Ovary (tissue), 3 donors: Measurements from ENCODE around the gene ZFP92.

Experiments
- EP300 ChIP-seq: sonication (generic); formaldehyde crosslinking; IDR thresholded peaks from one replicate; pipeline ENCODE4 v1.6.1; 2017; ENCODE audit warnings: antibody characterized with exemption
- POLR2A ChIP-seq: fragments of 450-650 bp; IDR thresholded peaks from one replicate; pipeline ENCODE4 v1.6.1; 2017; ENCODE audit warnings: antibody characterized with exemption, mild to moderate bottlenecking, moderate library complexity
- TF ChIP-seq, protein P1 (sequence below), 3 donors: fragments of 450-650 bp in 2 of 3; fragments of 200-600 bp in 1 of 3; IDR thresholded peaks; one replicate each; pipeline versions ENCODE4 v1.5.1 to v1.8.0; 2016 to 2022; ENCODE audit warnings: antibody characterized with exemption in 3 of 3, mild to moderate bottlenecking in 1 of 3
- donor health status: DM: no; HTN: no; CAD: no.

DNA sequence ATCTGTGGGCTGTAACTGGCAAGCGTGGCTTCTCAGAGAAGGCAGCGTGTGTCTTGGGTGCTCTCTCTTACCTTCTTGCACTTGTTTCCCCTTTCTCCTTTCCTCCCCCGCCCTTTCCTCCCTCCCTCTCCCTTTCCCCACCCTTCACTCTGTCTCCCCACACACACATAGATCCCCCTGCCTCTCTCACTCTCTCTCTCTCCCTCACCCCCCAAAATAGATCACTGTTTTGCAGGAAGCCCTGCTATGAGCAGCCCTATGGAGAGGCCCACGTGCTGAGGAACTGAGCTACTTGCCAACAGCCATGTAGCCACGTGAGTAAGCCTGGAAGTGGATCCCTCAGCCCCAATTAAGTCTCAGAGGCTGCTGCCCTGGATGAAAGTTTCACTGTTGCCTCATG, 5.8 kb upstream of the ZFP92 start:
- TF ChIP-seq, protein P1, sequence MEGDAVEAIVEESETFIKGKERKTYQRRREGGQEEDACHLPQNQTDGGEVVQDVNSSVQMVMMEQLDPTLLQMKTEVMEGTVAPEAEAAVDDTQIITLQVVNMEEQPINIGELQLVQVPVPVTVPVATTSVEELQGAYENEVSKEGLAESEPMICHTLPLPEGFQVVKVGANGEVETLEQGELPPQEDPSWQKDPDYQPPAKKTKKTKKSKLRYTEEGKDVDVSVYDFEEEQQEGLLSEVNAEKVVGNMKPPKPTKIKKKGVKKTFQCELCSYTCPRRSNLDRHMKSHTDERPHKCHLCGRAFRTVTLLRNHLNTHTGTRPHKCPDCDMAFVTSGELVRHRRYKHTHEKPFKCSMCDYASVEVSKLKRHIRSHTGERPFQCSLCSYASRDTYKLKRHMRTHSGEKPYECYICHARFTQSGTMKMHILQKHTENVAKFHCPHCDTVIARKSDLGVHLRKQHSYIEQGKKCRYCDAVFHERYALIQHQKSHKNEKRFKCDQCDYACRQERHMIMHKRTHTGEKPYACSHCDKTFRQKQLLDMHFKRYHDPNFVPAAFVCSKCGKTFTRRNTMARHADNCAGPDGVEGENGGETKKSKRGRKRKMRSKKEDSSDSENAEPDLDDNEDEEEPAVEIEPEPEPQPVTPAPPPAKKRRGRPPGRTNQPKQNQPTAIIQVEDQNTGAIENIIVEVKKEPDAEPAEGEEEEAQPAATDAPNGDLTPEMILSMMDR (IDR thresholded peaks at IDR 0.05), result no peak
- TF ChIP-seq POLR2A, result no peak
- TF ChIP-seq EP300, result no peak
